Endothelial cell of umbilical vein (primary cell): Measurements from ENCODE around the gene AKAP17A. TPM values are rescaled to one million over a fixed set of nuclear protein-coding genes. Genes with fewer than 3 reads are reported as not detected.

Source experiments
- BruUV-seq: library from RNA; stranded (reverse); fragments of 400-500 nt; replicated peaks from 2 replicates; lab custom pipeline; 2021; lab: Mats Ljungman, UMichigan
- CTCF ChIA-PET: fragments of 300-600, 350-600 bp; sonication (Branson Sonifier 250); formaldehyde crosslinking; loops from one replicate; lab custom pipeline; 2021; ENCODE audit warnings: antibody characterized with exemption, inconsistent platforms; lab: Charles Lee
- POLR2A ChIA-PET: fragments of 300-600, 350-600 bp; sonication (Branson Sonifier 250); formaldehyde crosslinking; loops from one replicate; lab custom pipeline; 2021; ENCODE audit warnings: antibody characterized with exemption, inconsistent platforms; lab: Charles Lee
- DNase-seq: peaks from one replicate; pipeline ENCODE4 v3.0.0-alpha.2; 2011; ENCODE audit warnings: low read depth, low spot score
- FAIRE-seq: peaks from 2 replicates; lab custom pipeline; 2011; peaks lifted over from hg19 to GRCh38; lab: Jason Lieb, UNC
- H2AFZ ChIP-seq: 2 replicates; pipeline ENCODE4 v1.6.0; 2012; ENCODE audit warnings: low read depth, low read length, control low read depth, inconsistent platforms
- H3K27ac ChIP-seq: 2 replicates; pipeline ENCODE4 v1.5.1; 2011; ENCODE audit warnings: low read depth, mild to moderate bottlenecking, control low read depth, low read length, moderate library complexity; ENCODE audit not compliant: insufficient read depth
- H3K27me3 ChIP-seq, 2 experiments: 2 replicates each; pipeline versions ENCODE4 v1.6.0 to v1.6.1; 2011; ENCODE audit warnings: low read length in 2 of 2, mixed read lengths in 1 of 2; ENCODE audit not compliant: control insufficient read depth in 2 of 2, insufficient read depth in 2 of 2
- H3K36me3 ChIP-seq, 2 experiments: 2 replicates in 1 of 2; 3 replicates in 1 of 2; pipeline ENCODE4 v1.5.1; 2011; ENCODE audit warnings: low read length in 2 of 2, mild to moderate bottlenecking in 1 of 2, moderate library complexity in 1 of 2; ENCODE audit not compliant: control insufficient read depth in 2 of 2, insufficient read depth in 2 of 2; ENCODE audit errors: extremely low read depth in 1 of 2
- H3K4me1 ChIP-seq: 3 replicates; pipeline ENCODE4 v1.5.1; 2011; ENCODE audit warnings: mild to moderate bottlenecking, low read length; ENCODE audit not compliant: control insufficient read depth, insufficient read depth; ENCODE audit errors: extremely low read depth
- H3K4me2 ChIP-seq: 2 replicates; pipeline ENCODE4 v1.6.1; 2011; ENCODE audit warnings: low read length, control low read depth, mixed read lengths; ENCODE audit not compliant: insufficient read depth
- H3K4me3 ChIP-seq, 3 experiments: fragments of 200-600 bp in 1 of 3; sonication (generic), shearing (Covaris generic) in 1 of 3; replicated peaks in 1 of 3; 2 replicates each; pipeline ENCODE4 v1.5.1; 2011 to 2016; ENCODE audit warnings: control low read depth in 3 of 3, low read length in 3 of 3, mild to moderate bottlenecking in 2 of 3, inconsistent platforms in 1 of 3, low read depth in 1 of 3, moderate library complexity in 1 of 3; ENCODE audit not compliant: insufficient read depth in 1 of 3
- H3K79me2 ChIP-seq: 2 replicates; pipeline ENCODE4 v1.6.0; 2012; ENCODE audit warnings: low read length, inconsistent platforms; ENCODE audit not compliant: control insufficient read depth, insufficient read depth
- H3K9ac ChIP-seq: replicated peaks from 2 replicates; pipeline ENCODE3; 2011; ENCODE audit warnings: low read length, control low read depth; ENCODE audit not compliant: insufficient read depth; ENCODE audit errors: extremely low read depth
- H3K9me1 ChIP-seq: replicated peaks from 3 replicates; pipeline ENCODE4 v1.6.0; 2011; ENCODE audit warnings: mild to moderate bottlenecking, low read length; ENCODE audit not compliant: control insufficient read depth, insufficient read depth; ENCODE audit errors: extremely low read depth
- H3K9me3 ChIP-seq: replicated peaks from 2 replicates; pipeline ENCODE4 v1.5.1; 2012; ENCODE audit warnings: low read length, inconsistent platforms; ENCODE audit not compliant: control insufficient read depth, insufficient read depth
- H4K20me1 ChIP-seq: replicated peaks from 2 replicates; pipeline ENCODE3; 2011; ENCODE audit warnings: mild to moderate bottlenecking, low read length; ENCODE audit not compliant: control insufficient read depth, insufficient read depth; ENCODE audit errors: extremely low read depth
- EZH2 ChIP-seq: IDR thresholded peaks from 2 replicates; pipeline ENCODE4 v1.6.1; 2012; ENCODE audit warnings: borderline replicate concordance, low read depth, mild to moderate bottlenecking, moderate library complexity, low read length, inconsistent platforms; ENCODE audit not compliant: severe bottlenecking
- FOS ChIP-seq: IDR thresholded peaks from 2 replicates; pipeline ENCODE4 v1.6.1; 2011; ENCODE audit warnings: mild to moderate bottlenecking, low read length, moderate library complexity, borderline replicate concordance; ENCODE audit not compliant: insufficient read depth
- GATA2 ChIP-seq: IDR thresholded peaks from 2 replicates; pipeline ENCODE4 v1.7.0; 2011; ENCODE audit warnings: low read depth, mild to moderate bottlenecking, moderate library complexity, mixed read lengths, low read length; ENCODE audit not compliant: insufficient read length, insufficient read depth
- JUN ChIP-seq: IDR thresholded peaks from 2 replicates; pipeline ENCODE4 v1.6.1; 2011; ENCODE audit warnings: borderline replicate concordance, low read depth; ENCODE audit not compliant: insufficient read length, insufficient read depth
- MYC ChIP-seq: IDR thresholded peaks from one replicate; pipeline ENCODE4 v1.6.1; 2011; ENCODE audit warnings: mild to moderate bottlenecking, low read depth, low read length
- POLR2A ChIP-seq: IDR thresholded peaks from 2 replicates; pipeline ENCODE4 v1.6.1; 2012; ENCODE audit warnings: low read depth, mild to moderate bottlenecking, control low read depth, low read length
- POLR2AphosphoS5 ChIP-seq: IDR thresholded peaks from 2 replicates; pipeline ENCODE4 v1.6.1; 2012; ENCODE audit warnings: low read depth, mild to moderate bottlenecking, control low read depth, low read length, moderate library complexity; ENCODE audit not compliant: insufficient read depth
- dilution Hi-C: fragments of 300-500 bp; cut with MboI; formaldehyde crosslinking; loops from one replicate; pipeline ENCODE4 v1.15.0; 2019; ENCODE audit warnings: low sequenced_read_pairs; ENCODE audit not compliant: extremely low pct_ligation_motif_present
- intact Hi-C: fragments of 100-400 bp; cut with micrococcal nuclease; formaldehyde crosslinking; loops from one replicate; pipeline ENCODE4 v1.10.0; 2022
- polyA plus RNA-seq, 4 experiments: library from polyadenylated mRNA; depleted of rRNA in 3 of 4; stranded (reverse) in 3 of 4; unstranded in 1 of 4; fragments of >200 nt; gene quantifications; 2 replicates each; pipeline versions ENCODE4 v1.2.1 to v1.2.3, GENCODE V29; 2011 to 2012; ENCODE audit warnings: missing spikeins in 1 of 4
- total RNA-seq: library from RNA; stranded (reverse); gene quantifications from 2 replicates; pipeline ENCODE4 v1.2.3, GENCODE V29; 2021
- TF ChIP-seq, protein P1 (sequence below), 2 donors: IDR thresholded peaks; 1 replicate in 1 of 2; 2 replicates in 1 of 2; pipeline ENCODE4 v1.5.1; 2011; ENCODE audit warnings: low read length in 2 of 2, mild to moderate bottlenecking in 2 of 2, moderate library complexity in 2 of 2, control low read depth in 1 of 2, inconsistent platforms in 1 of 2, low read depth in 1 of 2; ENCODE audit not compliant: insufficient read depth in 1 of 2; ENCODE audit errors: extremely low read depth in 1 of 2
- TF ChIP-seq, protein P2 (sequence below): IDR thresholded peaks from 2 replicates; pipeline ENCODE4 v1.6.1; 2011; ENCODE audit not compliant: insufficient read depth, insufficient read length

Gene AKAP17A
- total and polyA plus RNA-seq, 2 donors (not counting 3 experiments of a cell fraction or from before 2014, with no cell fraction given), result 25.9 to 45.5 TPM

DNA sequence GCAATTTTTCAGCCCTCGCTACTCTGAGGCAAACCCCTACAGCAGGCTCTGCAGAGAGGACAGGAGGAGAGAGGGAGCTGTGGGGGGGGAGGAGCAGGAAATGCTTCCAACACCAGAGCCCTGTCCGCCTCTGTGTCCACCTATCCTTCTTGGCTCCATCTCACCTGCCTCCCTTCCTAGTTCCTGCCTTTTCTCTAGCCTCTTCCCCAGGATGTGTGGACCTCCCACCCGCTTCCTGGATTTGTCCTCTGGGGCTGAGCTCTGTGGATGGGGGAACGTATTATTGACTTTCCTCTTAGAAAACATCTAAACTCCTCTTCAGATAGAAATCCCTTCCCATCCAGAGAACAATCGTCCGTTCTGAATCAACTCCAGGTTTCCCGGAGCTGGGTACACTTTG is 37.8 kb downstream of the AKAP17A start:
- DNase-seq, result no peak
- TF ChIP-seq POLR2AphosphoS5, result no peak
- intact Hi-C loops, result no loop called here
- no TSS peak for BruUV-seq
- Histone ChIP-seq H3K9ac (no peak overlapping the region), H3K79me2 (no peaks in the 10 kb centered on the region), H2AFZ (no peak overlapping the region), H3K36me3 (no peaks in the 10 kb centered on the region), H4K20me1 (no peaks in the 10 kb centered on the region), H3K4me1 (no peaks in the 10 kb centered on the region), H3K27ac (no peak overlapping the region), H3K27me3 (no peaks in the 10 kb centered on the region), H3K9me1 (no peaks in the 10 kb centered on the region), H3K9me3 (no peaks in the 10 kb centered on the region), H3K4me2 (no peak overlapping the region), H3K4me3 (no peak overlapping the region)
- dilution Hi-C loops, result no loop called here
- ChIA-PET POLR2A (no interaction called here), CTCF (no interaction called here)
- no peak for FAIRE-seq

DNA sequence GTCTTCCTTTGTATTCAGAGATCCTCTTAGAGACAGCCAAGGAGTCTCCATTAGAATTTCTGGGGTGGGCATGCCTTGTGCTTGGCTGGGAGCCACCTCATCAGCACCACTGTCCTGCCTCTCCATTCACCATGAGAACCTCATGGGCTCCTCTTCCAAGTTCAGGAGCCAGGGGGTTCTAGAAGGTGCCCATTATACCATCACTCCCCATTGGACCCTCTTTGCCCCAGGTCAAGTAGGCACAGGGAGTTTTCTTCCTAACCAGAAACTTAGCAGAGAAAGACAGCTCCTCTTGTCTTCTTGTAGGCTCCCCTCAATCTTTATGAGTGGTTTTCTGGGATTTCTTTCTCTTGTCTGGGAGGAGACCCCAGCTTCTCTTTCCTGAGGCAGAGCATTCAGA is 54.6 kb downstream of the AKAP17A start:
- no peaks in the 10 kb centered on the region for H3K36me3 ChIP-seq
- no TSS peak for BruUV-seq
- dilution Hi-C loops, result no loop called here
- H3K27me3 ChIP-seq, result no peaks in the 10 kb centered on the region
- H3K4me1 ChIP-seq, result no peaks in the 10 kb centered on the region
- POLR2A ChIA-PET, result no interaction called here
- H4K20me1 ChIP-seq, result no peaks in the 10 kb centered on the region
- H3K79me2 ChIP-seq, result no peaks in the 10 kb centered on the region
- H3K9ac ChIP-seq, result no peak overlapping the region
- DNase-seq, result no peak
- no peaks in the 10 kb centered on the region for H3K9me1 ChIP-seq
- H3K9me3 ChIP-seq, result no peaks in the 10 kb centered on the region
- TF ChIP-seq POLR2A (no peak), POLR2AphosphoS5 (no peak), FOS (no peak), MYC (no peak), JUN (no peak), GATA2 (no peak), EZH2 (no peak)
- TF ChIP-seq, protein P1, sequence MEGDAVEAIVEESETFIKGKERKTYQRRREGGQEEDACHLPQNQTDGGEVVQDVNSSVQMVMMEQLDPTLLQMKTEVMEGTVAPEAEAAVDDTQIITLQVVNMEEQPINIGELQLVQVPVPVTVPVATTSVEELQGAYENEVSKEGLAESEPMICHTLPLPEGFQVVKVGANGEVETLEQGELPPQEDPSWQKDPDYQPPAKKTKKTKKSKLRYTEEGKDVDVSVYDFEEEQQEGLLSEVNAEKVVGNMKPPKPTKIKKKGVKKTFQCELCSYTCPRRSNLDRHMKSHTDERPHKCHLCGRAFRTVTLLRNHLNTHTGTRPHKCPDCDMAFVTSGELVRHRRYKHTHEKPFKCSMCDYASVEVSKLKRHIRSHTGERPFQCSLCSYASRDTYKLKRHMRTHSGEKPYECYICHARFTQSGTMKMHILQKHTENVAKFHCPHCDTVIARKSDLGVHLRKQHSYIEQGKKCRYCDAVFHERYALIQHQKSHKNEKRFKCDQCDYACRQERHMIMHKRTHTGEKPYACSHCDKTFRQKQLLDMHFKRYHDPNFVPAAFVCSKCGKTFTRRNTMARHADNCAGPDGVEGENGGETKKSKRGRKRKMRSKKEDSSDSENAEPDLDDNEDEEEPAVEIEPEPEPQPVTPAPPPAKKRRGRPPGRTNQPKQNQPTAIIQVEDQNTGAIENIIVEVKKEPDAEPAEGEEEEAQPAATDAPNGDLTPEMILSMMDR (IDR thresholded peaks at IDR 0.05; ENCODE audit: extremely low read depth in 1 of 2, insufficient read depth in 1 of 2, low read depth in 1 of 2, low read length in 2 of 2), result no peak
- TF ChIP-seq, protein P2, sequence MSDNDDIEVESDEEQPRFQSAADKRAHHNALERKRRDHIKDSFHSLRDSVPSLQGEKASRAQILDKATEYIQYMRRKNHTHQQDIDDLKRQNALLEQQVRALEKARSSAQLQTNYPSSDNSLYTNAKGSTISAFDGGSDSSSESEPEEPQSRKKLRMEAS, result no peak
- no peak overlapping the region for H3K4me3 ChIP-seq
- no peak overlapping the region for H2AFZ ChIP-seq
- H3K4me2 ChIP-seq, result no peak overlapping the region
- CTCF ChIA-PET, result no interaction called here
- intact Hi-C loops, result no loop called here
- FAIRE-seq, result no peak
- no peak overlapping the region for H3K27ac ChIP-seq
